ENCODE results near the gene SETD1B.

Gene SETD1B

GRCh38 chr12:121819212-121819949, 15.6 kb downstream of the SETD1B start:
- TF ChIP-seq ZC3H10 (CRISPR knock-in tag; IDR thresholded peaks at IDR 0.05) (no peak), CREB5 (CRISPR knock-in tag; IDR thresholded peaks at IDR 0.05; ENCODE audit: low read depth) (no peak), ZNF565 (CRISPR knock-in tag; conservative IDR thresholded peaks at IDR 0.05; ENCODE audit: low read depth) (no peak), ESRRG (CRISPR knock-in tag; IDR thresholded peaks at IDR 0.05) (no peak)
- no peak for ATAC-seq

GRCh38 chr12:121820056-121820455, 16.2 kb downstream of the SETD1B start:
- ATAC-seq, result no peak
- TF ChIP-seq ZNF70 (CRISPR knock-in tag; IDR thresholded peaks at IDR 0.05), result no peak
- no peak for TF ChIP-seq ZNF565 (CRISPR knock-in tag; conservative IDR thresholded peaks at IDR 0.05; ENCODE audit: low read depth)
- TF ChIP-seq ISL1 (CRISPR knock-in tag; IDR thresholded peaks at IDR 0.05), result no peak
- TF ChIP-seq CSDC2 (CRISPR knock-in tag; IDR thresholded peaks at IDR 0.05), result no peak
- TF ChIP-seq RARB (CRISPR knock-in tag; IDR thresholded peaks at IDR 0.05), result no peak
- TF ChIP-seq ARNTL (CRISPR knock-in tag; IDR thresholded peaks at IDR 0.05; ENCODE audit: borderline replicate concordance, low read depth), result no peak
- no peak for TF ChIP-seq CREB5 (CRISPR knock-in tag; IDR thresholded peaks at IDR 0.05; ENCODE audit: low read depth)
- TF ChIP-seq BACH2 (CRISPR knock-in tag; IDR thresholded peaks at IDR 0.05; ENCODE audit: borderline replicate concordance), result no peak
- TF ChIP-seq SNAI2 (CRISPR knock-in tag; IDR thresholded peaks at IDR 0.05), result no peak
- no peak for TF ChIP-seq PATZ1 (CRISPR knock-in tag; IDR thresholded peaks at IDR 0.05; ENCODE audit: borderline replicate concordance)
- no peak for TF ChIP-seq ZNF8 (CRISPR knock-in tag; IDR thresholded peaks at IDR 0.05)
- TF ChIP-seq GLIS3 (CRISPR knock-in tag; IDR thresholded peaks at IDR 0.05), result no peak
- no peak for TF ChIP-seq TCF4 (CRISPR knock-in tag; IDR thresholded peaks at IDR 0.05; ENCODE audit: borderline replicate concordance)
- TF ChIP-seq ZC3H10 (CRISPR knock-in tag; IDR thresholded peaks at IDR 0.05), result no peak
- TF ChIP-seq TSHZ2 (CRISPR knock-in tag; IDR thresholded peaks at IDR 0.05), result no peak
- TF ChIP-seq ZFP3 (CRISPR knock-in tag; IDR thresholded peaks at IDR 0.05), result no peak

- TF ChIP-seq ZFP30 (CRISPR knock-in tag; IDR thresholded peaks at IDR 0.05), result no peak
- no peak for TF ChIP-seq GLIS3 (CRISPR knock-in tag; IDR thresholded peaks at IDR 0.05)
- no peak for TF ChIP-seq OSR1 (CRISPR knock-in tag; IDR thresholded peaks at IDR 0.05)
- no peak for TF ChIP-seq POU6F1 (CRISPR knock-in tag; IDR thresholded peaks at IDR 0.05; ENCODE audit: borderline replicate concordance, low read depth)
- no peak for TF ChIP-seq PPARA (CRISPR knock-in tag; IDR thresholded peaks at IDR 0.05; ENCODE audit: borderline replicate concordance)
- TF ChIP-seq PATZ1 (CRISPR knock-in tag; IDR thresholded peaks at IDR 0.05; ENCODE audit: borderline replicate concordance), result no peak
- no peak for TF ChIP-seq SNAI2 (CRISPR knock-in tag; IDR thresholded peaks at IDR 0.05)
- TF ChIP-seq ZNF70 (CRISPR knock-in tag; IDR thresholded peaks at IDR 0.05), result no peak
- no peak for ATAC-seq
Observed at GRCh38 chr12:121822393-121823100, 18.7 kb downstream of the SETD1B start.
